ENCODE measurements around the gene CDK16. TPM values are rescaled to one million over a fixed set of nuclear protein-coding genes. Genes with fewer than 3 reads are reported as not detected.

Gene CDK16
- total and polyA plus RNA-seq, 8 donors = 81.1 to 113 (median 96.1) TPM

DNA sequence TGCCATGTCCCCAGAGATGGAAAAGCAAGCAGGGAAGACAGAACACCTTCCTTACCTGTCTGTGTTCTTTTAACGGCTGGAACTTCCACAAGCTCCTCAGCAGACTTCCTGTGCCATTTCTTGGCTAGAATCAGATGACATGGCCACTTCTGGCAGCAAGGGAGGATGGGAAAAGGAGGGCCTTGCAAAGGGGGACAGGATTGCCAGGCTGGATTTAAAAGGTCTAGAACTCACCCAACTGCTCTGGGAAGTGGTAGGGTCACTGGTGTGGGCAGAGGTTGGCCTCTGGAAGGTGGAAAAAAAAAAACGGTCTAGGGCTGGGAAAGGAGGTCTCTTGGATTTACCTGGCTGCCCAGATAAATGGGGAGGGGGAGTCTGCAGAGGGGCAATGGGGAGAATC lies 12.7 kb downstream of the CDK16 start:
- no peak for ATAC-seq
- TF ChIP-seq CTCF (IDR thresholded peaks at IDR 0.05) = no peak
- Histone ChIP-seq H3K4me3 (no peak overlapping the region), H3K4me1 (no peaks in the 10 kb centered on the region), H3K27ac (no peak overlapping the region), H3K9me3 (no peaks in the 10 kb centered on the region), H3K27me3 (peaks cover 0 to 7% of the 10 kb centered on the region in 2 donors), H3K36me3 (peaks cover 0 to 27% of the 10 kb centered on the region in 2 donors)
- intact Hi-C loops (cut with DNase I) = no loop called here
- no peak for DNase-seq

DNA sequence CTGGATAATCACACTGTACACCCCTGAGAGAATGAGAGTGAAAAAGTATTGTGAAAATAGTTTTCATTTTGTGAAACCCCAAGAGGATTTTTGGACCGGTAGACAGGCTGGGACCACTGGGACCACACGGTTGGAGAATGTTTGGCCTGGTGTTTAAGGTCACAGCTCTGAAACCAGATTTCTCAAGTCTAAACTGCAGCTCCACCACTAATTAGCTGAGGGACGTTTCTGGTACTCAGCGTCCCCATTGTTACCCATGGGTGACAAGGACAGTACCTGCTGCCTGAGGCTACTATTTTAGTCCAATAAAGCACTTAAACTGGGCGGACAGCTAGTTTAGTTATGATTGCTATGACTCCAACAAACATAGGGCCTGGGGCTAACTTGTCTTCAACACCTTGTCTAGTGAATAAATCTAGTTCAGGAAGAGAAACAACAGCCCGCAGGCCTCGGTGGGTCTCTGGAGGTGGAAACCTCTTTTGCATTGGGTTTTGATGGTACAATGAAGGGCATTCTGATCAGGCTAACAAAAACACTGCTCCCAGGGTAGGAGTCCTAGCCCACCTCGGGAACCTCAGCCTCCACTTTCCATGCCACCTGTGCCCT lies 13.8 kb downstream of the CDK16 start:
- no peak for DNase-seq

DNA sequence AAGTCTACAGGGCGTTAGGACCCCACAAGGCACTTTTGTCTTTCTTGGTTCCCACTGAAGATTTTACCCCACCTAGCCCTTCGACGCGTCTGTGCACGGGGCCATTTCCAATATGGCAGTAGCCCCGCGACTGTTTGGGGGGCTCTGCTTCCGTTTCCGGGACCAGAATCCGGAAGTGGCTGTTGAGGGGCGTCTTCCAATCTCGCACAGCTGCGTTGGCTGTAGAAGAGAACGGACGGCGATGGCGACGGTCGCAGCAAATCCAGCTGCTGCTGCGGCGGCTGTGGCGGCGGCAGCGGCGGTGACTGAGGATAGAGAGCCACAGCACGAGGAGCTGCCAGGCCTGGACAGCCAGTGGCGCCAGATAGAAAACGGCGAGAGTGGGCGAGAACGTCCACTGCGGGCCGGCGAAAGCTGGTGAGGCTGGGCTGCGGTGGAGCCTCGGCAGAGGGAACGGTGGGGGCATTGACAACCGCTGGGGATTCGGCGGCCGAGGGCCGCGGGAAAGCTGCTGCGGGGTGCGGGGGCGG lies 14.4 kb downstream of the CDK16 start, which contains the start of gene USP11:
USP11 (plus strand) TSS at position 207 of the 530 bp plus-strand sequence; CDS start at position 242, 35 bp downstream.
- H3K27me3 ChIP-seq = peaks cover 0 to 10% of the 10 kb centered on the region in 2 donors
- H3K36me3 ChIP-seq = peaks cover 0 to 14% of the 10 kb centered on the region in 2 donors
- ATAC-seq = peak; percentile 14
- peak within 1 kb of the TSS; percentile 89 to 92 for H3K27ac ChIP-seq
- no peaks in the 10 kb centered on the region for H3K4me1 ChIP-seq
- peak within 1 kb of the TSS; percentile 26 to 52 for H3K4me3 ChIP-seq
- no peaks in the 10 kb centered on the region for H3K9me3 ChIP-seq
- DNase-seq = peak in 3 of 4 donors; percentile 47 to 79 (median 61)
- intact Hi-C loops (cut with DNase I) = no loop called here
- TF ChIP-seq CTCF (IDR thresholded peaks at IDR 0.05) = no peak

More for the DNA sequence above, 13.8 kb downstream of the CDK16 start:
- TF ChIP-seq CTCF (IDR thresholded peaks at IDR 0.05) = no peak
- Histone ChIP-seq H3K27me3 (peaks cover 0 to 10% of the 10 kb centered on the region in 2 donors), H3K27ac (peak overlapping the region; percentile 89 to 92), H3K36me3 (peaks cover 0 to 16% of the 10 kb centered on the region in 2 donors), H3K4me3 (peak overlapping the region; percentile 26 to 52), H3K4me1 (no peaks in the 10 kb centered on the region), H3K9me3 (no peaks in the 10 kb centered on the region)
- intact Hi-C loops (cut with DNase I) = no loop called here
- no peak for ATAC-seq

DNA sequence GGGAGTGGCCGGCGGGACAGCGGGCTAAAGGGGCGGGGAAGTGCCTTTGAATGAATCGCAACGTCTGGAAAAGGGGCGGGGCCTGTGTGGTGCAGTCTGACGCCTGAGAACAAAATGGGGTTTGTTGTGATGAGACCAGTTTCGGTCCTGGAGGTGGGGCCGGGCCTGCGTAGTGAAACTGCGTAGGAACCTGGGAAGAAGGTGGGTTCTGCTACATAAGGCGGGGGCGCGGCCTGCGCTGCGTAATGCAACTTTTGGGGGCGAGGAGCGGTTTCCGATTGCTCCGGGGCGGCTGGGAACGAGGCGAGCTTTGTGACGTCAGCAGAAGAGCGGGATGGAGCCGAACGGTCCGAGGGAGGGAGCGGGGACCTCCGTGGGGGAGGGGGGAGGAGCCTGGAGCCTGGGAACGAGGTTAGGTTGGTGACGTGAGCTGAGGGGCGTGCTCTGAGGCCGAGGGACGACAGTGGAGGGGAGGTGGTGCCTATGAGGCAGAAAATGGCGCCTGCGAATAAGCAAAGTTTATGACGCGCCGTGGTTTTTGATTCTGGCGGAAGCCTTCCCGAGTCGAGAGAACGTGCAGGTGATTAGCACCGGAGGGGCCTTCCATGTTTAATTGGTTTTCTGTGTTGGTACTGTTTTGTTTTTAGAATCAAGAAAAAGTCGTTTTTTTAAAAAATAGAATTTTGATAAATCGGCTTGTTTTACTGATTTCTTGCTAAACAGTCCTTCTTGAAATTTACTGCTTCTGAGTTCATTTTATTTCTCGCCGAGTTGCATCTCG lies 15.0 kb downstream of the CDK16 start:
- intact Hi-C loops (cut with DNase I) = no loop called here
- ATAC-seq = peak; percentile 94

More for the DNA sequence above, 15.0 kb downstream of the CDK16 start:
- Histone ChIP-seq H3K9me3 (no peaks in the 10 kb centered on the region), H3K27me3 (peaks cover 0 to 10% of the 10 kb centered on the region in 2 donors), H3K27ac (peak overlapping the region; percentile 89 to 92), H3K4me1 (no peaks in the 10 kb centered on the region), H3K36me3 (peaks cover 0 to 10% of the 10 kb centered on the region in 2 donors), H3K4me3 (peak overlapping the region; percentile 26 to 52)
- no peak for TF ChIP-seq CTCF (IDR thresholded peaks at IDR 0.05)
- peak; percentile 92 to 95 (median 95) for DNase-seq

Measured in left lung (tissue), 10 donors.